GM18520 (cell line): ENCODE measurements around the gene ASPDH.
"Not testable (repeated sequence)": the region's sequence is repeated elsewhere in the genome, so short reads cannot be mapped to it uniquely, and the experiment has no call there.

ENCODE experiments used
- ATAC-seq: cut with Tn5 transposase; IDR thresholded peaks from one replicate; pipeline ENCODE4 v1.9.1; 2021; ENCODE audit not compliant: unreplicated experiment

Gene ASPDH

DNA sequence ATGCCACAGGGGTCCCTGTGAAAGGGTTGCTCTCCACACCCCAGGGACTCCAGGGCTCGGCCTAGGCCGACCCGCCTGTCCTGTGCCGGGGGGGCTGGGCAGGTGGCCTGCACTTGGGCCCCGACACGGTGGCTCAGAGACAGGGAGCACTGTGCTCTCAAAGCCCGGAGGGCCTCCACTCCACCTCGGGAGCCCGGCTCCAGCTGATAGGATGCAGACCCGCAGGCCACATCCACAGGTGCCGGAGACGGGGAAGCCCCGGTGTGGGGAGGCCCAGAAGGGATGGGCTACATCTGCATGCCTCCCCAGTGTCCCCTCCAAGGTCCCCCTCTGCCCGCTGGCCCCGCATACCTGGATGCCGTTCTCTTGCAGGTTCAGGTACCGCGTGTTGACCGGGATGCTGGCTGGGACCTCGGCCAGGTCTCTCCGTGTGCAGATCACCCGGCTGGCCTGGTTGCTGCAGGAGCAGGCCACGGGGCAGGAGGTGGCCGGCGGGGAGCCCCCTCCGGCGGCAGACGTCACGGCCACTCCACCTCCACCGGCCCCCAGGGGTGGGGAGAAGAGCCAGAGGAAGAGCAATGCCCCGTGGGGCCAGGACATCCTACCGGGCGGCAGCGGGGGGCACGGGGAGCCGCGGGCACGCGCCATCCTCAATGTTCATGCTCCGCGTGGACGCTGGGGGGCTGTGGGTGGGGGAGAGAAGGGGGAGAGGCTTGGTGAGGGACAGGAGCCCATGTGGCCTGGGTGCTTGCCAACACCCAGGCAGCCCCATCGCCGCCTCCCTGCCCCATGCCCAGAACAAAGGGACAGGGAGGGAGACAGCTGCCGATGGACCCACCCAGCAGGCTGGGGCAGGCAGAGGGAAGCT lies 34.7 kb upstream of the ASPDH start:
- no peak for ATAC-seq

DNA sequence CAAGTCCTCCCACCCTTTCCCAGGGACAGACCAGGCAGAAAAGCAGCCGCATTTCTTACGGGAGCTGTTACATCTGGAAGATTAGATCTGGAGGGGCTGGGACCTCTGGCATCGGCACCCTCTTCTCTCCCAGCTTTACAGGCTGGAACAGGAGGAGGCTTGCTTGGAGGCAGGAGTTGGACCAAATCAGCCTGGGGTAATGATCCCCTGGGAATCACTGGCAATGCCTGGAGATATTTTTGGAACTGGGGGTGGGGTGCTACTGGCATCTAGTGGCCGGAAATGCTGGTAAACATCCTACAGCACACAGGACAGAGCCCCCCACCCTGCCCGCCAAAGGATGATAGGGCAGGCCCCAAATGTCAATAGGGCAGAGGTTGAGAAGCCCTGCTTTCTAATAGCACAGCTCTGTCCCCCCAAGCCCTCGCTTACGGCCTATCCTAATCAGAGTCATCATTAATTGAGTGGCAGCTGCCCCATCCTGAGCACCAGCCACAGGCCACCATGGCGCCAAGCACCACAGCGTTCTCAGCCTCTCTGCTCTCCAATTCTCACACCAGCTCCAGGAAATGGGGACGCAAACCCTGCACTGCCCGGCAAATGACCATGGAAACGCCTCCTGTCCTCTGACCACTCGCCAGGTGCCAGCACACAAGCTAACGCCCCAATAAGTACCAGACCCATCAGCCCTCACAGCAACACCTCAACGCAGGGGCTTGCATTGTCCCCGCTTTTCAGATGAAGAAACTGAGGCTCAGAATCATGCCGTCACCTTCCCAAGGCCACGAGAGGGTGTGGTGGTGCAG lies 33.9 kb upstream of the ASPDH start:
- no peak for ATAC-seq

DNA sequence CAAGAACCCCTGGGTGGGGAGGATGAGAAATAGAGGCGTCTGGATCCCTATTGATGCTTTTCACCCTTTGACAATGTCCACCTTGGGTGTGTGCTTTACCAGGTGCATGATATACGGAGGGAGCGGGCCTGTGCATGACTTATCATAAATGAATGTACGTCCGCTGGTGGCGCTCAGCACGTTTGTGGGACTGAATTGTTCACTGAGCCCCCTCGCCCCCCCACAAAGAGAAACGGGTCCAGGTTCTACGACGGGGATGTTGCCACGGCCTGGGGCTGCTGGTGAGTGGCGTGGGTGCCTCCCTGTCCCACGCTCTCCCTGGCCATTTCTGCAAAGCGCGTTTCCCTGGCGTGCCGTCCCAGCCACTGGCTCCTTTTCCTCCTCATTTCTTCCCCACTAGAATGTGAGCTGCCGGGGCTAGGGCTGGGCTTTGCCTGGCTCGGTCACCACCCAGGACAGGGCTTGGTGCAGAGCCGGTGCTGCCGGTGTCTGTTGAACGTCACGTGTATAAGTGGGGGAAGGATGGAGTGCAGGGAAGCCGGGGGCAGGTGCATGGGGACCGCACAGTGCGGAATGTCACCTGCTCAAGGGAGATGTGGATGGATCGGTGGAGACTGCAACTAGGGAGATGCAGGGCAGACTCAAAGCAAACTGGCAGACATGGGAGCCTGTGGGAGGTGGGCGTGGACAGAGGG lies 33.0 kb upstream of the ASPDH start:
- no peak for ATAC-seq

DNA sequence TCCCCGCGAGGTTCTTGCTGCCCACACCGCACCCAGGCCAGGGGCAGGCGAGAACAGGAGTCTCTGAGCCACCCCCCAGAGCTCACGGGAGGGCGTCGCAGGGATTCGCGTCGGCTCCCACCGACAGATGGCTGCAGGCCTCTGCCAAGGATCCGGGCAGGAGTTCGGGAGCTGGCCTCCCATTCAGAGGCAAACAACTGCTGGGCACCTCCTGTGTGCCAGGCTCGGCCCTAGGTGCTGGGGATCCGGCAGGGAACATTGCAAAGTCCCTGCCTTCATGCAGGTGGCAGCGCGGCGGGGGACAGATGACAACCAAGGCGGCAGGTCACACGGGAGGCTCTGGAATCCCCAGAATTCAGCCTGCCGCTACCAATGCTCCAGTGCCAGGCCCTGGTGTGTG lies 29.2 kb upstream of the ASPDH start:
- no peak for ATAC-seq

DNA sequence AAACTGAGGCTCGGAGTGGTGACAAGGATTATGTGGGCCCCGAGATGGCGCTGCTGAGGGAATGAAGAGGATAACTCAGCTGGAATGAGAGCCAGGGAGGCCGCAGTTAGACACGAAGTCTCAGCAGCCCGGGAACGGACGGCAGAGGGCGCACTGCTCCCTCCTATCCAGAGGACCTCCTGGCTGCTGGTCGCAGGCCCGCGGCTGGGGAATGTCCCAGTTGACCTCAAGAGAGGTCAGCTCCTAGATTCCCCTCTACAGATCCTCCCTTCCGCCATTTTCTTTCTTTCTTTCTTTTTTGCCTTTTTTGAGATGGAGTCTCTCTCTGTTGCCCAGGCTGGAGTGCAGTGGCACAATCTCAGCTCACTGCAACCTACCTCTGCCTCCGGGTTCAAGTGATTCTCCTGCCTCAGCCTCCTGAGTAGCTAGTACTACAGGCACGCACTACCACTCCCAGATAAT lies 24.1 kb upstream of the ASPDH start:
- no peak for ATAC-seq

DNA sequence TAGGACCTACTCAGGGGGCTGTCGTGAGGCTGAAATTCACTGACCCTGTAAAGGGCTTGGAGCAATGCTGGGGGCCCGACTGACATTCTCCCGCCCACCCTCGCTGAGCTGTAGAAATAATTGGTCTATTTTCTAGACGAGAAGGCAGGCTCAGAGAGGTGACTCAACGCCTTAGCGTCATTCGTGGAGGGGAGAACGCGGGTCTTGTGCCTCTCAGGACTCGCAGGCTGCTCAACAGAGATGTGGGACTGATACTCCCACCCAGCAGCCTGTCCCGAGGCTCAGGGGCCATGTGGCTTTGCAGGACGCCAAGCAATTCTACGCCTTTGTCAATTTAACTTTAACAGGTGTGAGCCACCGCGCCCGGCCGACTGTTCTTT lies 23.6 kb upstream of the ASPDH start:
- no peak for ATAC-seq

DNA sequence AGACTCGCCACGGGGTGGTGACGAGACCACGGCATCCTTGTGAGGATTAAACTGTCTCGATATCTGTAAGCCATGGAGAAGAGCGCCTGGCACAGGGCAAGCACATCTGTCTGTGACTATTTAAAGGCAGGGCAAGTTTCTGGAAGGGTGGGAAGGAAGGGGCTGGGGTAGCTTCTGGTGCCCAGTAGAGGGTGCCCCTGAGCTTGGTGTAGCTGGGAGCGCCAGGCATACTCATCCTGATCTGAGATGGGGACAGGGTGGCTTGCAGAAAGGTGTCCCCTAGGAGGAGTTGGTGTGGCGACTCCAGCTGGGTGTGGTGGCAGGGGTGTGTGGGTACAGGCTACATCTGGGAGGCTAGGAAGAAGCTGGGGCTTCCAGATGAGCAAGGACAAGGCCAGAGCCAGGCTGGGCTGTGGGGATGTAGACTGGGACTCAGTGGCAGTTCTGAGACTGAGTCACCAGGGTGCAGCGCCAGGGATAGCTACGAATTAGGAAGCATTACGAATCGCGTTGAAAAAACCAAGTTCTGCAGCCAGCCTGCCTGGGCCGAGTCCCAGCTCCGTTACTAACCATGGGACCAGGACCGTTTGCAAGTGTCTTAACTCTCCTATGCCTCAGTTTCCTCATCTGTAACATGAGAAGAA lies 23.1 kb upstream of the ASPDH start:
- no peak for ATAC-seq

DNA sequence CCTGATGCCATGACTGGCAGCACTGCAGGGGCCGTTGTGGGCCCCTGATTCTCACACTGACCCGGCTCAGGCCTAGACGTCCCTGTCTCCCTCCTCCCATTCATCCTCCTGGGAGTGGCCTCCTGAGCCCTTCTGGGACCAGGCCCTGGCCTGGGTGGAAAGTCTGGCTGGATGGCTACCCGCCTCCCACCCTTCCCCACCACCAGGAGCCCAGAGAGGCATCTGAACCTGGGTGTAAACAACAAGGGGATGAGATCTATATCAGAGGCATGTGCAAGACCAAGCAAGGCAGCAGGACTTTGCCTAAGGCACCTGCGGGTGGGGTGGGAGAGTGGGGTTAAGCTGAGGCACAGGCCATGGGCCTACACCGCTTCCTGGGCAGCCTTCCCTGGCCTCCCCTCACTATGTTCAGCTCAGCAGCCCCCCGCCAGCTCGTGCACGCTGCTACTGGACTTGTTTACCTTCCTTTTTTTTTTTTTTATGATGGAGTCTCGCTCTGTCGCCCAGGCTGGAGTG lies 22.0 kb upstream of the ASPDH start:
- ATAC-seq = no peak

DNA sequence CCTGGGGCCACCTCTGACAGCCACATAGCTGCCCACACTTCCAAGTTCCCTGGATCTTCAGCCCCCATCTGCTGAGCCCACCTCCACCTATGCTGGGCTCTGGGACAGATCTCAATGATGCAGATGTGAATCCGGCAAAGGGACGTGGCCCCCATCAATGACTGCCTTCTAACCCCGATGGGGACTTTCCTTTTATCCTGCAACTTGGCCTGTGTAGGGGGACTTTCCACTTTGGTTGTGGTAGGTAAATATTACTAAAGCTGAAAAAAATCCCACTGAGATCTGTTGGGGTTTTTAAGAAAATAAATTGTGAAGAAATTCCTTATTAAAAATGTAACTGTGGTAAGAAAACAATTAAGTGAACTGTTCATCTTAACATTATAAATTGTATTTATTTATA lies 20.8 kb upstream of the ASPDH start:
- no peak for ATAC-seq

DNA sequence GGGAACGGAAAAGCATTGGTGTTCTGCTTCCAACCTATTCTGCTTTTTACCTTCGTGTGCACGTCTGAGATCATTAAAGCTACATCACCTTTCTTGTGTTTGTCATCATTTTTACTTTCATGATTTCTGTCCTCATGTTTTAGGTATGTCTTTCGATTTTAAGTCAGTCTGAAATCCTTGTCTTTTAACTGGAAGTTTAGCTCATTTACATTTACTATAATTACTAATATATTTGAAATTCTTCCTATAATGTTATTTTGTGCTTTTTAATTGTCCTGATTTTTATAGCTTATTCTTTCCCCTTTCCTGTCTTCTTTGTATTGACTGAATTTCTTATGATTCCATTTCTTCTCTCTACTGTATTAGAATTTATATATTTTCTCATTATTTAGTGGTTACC lies 19.2 kb upstream of the ASPDH start:
- no peak for ATAC-seq

DNA sequence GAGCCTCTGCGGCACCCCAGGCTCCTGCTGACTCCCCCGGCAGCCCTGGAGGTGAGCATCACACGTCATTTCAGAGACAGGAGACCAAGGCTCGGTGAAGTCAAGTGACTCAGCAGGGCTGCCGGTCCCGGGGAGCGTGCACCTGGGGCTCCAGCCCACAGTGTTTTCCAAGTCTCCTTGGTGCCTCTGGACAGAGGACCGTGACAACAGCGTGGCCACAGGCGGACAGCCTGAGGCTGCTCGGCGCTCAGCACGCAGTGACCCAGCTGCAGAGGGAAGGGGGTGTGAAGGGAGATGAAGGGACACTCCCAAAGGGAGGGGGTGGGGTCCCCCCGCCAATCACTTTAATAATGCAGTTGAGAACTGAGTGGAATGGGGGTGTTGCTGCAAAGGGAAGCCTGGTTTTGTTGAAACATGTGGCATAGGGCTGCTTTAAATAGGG lies 17.5 kb upstream of the ASPDH start:
- ATAC-seq = no peak

DNA sequence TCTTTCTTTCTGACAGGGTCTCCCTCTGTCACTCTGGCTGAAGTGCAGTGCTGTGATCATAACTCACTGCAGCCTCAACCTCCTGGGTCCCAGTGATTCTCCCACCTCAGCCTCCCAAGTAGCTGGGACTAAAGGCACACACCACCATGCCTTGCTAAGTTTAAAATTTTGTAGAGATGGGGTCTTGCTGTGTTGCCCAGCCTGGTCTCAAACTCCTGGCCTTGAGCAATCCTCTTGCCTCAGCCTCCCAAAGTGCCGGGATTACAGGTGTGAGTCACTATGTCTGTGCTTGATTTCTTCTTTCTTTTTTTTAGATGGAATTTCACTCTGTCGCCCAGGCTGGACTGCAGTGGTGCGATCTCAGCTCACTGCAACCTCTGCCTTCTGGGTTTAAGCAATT lies 14.3 kb upstream of the ASPDH start:
- not testable (repeated sequence) for ATAC-seq

DNA sequence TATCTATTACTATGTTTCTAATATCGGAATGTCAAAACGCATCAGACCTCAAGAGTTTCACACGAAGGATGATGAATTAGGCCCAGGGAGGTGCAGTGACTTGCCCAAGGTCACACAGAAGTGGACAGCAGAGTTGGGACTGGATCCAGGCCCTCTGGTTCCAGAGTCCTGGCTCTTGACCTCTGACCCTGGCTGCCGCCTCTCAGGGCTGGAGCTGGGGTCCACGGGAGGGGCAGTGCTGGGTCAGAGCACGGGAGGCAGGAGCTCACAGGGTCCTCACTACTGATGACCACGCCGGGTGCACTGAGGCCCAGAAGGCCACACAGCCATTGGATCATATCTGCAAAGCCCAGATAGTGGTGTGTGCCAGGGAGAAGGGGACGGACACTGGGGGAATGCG lies 9.2 kb upstream of the ASPDH start:
- ATAC-seq = no peak

DNA sequence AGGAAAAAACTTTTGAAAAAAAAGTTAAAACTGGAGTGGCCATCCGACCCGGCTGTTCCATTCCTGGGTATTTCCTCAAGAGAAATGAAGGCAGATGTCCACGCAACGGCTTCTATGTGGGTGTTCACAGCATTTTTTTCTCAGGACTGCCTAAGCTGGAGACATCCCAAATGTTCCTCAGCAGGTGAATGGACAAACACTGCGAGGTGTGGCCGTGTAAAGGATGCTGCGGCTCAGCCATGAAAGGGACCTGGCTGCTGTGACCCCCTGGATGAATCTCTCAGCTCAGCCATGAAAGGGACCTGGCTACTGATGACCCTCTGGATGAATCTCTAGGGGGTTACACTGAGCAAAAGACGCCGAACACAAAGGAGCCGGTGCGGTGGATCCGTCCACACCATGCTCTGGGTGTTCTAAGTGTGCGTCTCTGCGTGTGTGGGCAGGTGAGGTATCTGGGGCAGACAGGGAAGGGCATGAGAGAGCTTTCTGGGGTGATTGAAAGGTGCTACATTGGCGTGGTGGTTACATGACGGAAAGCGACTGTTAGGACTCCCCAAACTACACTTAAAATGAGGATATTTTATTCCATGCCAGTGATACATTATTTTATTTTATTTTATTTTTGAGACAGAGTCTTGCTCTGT lies 7.2 kb upstream of the ASPDH start:
- no peak for ATAC-seq

DNA sequence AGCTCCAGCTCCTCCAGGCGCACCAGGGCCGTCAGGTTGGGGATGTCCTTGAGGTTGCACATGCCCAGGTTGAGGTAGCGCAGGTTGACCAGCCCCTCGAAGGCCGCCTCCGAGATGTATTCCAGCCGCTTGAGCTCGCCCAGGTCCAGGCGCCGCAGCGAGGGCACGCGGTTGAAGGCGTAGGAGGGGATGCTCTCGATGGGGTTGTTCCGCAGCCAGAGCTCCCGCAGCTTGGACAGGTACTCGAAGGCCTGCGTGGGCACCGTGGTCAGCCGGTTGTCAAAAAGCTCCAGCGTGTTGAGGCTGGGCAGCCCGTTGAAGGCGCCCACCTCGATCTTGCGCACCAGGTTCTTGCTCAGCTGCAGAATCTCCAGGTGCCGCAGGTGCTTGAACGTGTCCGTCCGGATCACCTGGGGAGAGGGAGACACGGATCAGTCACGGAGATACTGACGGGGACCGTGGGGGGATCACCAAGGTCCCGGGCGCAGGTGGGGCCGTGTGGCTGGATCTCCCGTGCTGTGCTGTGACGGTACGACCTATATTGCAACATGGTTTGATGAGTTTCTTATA lies 5.4 kb upstream of the ASPDH start:
- no peak for ATAC-seq

DNA sequence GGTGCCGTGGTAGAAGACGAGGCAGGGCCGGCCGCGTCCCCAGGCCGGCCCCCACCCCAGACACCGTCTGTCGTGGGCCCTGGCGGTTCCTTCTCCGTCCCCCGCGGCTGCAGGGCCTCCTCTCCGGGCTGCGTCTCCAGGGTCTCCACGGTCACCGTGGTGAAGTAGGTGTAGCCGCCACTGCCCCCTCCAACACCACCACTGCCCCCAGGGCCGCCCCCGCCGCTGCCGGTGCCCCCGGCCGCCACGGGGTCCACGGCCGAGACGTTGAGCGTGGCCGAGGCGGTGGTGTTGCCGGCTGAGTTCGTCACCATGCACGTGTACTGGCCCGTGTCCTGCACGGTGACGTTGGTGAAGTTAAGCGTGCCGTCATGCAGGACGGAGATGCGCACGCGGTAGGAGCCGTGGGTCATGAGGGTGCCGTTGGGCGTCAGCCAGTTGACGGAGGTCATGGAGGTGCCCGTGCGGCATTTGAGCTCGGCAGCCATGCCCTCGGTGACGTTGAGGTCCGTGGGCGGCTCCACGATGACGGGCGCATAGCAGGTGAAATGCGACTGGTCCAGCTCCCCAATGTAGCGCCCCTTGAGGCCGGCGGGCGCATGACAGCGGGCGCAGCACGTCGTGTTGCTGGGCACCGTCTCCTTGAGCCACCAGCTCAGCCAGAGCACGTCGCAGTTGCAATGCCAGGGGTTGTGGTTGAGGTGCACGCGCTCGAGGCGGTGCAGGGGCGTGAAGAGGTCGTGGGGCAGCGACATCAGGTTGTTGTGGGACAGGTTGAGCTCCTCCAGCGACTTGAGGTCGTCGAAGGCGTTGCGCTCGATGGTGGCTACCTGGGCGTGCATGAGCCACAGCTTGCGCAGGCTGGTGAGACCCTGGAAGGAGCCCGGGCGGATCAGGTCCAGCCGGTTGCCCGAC lies 4.6 kb upstream of the ASPDH start:
- ATAC-seq = no peak

DNA sequence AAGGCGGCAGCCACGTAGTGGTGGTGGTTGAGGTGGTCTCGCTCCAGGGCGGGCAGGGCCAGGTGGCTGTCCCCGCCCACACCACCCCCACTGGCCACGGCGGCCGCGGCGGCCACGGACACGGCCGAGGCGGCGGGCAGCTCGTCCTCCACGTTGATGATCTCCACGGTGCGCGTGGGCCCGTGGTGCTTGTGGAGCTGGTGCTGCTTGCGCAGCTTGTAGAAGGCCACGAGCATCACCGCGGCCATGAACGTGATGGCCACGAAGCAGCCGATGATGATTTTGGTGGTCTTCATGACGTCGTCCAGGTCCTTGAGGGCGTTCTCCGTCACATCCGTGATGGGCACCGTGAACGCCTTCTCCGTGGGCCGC lies 4.0 kb upstream of the ASPDH start:
- no peak for ATAC-seq

DNA sequence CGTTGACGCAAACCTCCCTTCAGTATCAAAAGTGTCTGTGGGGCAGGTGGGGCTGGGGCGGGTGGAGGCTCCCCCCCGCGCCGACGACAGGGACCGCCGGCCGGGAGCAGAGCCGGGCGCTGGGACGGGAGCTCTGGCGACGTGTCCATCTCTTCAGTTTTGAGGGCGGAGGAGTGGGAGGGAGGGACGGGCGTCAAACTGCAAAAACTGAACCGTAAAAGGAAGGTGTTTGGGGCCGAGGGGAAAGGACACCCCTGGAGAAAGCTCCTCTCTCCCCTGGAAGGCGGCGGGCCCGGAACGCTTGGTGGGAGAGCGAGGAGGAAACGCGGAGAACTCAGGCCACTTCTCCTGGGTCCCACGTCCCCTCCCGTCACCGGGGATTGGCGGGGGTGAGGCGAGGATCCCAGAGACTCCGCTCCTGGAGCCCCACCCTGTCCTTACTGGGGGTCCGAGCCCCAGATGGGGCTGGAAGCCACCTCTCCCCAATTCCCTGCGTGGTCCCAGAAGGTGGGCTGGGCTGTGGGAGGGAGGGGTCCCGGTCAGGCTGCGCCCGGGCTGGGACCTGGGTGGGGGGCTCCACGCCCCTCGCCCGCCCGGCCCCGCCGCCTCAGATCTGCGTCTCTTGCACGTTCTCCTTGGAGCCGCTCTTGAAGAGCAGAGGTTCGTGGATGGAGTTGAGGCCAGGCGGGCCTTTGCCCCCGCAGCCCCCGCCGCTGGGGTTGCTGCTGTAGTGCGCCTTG lies 3.4 kb upstream of the ASPDH start:
- no peak for ATAC-seq
